GM21528 (cell line): ENCODE measurements around the gene ROBO2.

Source experiments
- ATAC-seq: cut with Tn5 transposase; IDR thresholded peaks from one replicate; pipeline ENCODE4 v1.9.1; 2021; ENCODE audit warnings: mild to moderate bottlenecking, moderate library complexity; ENCODE audit not compliant: unreplicated experiment, low FRiP score

Gene ROBO2

GRCh38 chr3:77462951-77463350 lies 423.1 kb downstream of the ROBO2 start:
- no peak for ATAC-seq

GRCh38 chr3:77464111-77464688 lies 424.3 kb downstream of the ROBO2 start:
- ATAC-seq = no peak

GRCh38 chr3:77466562-77467115 lies 426.7 kb downstream of the ROBO2 start:
- no peak for ATAC-seq

- no peak for ATAC-seq
Observed at GRCh38 chr3:77467702-77468625, 428.1 kb downstream of the ROBO2 start.

GRCh38 chr3:77468626-77469020 lies 428.7 kb downstream of the ROBO2 start:
- no peak for ATAC-seq

GRCh38 chr3:77475507-77475906 lies 435.6 kb downstream of the ROBO2 start:
- ATAC-seq = no peak

GRCh38 chr3:77479021-77479420 lies 439.1 kb downstream of the ROBO2 start:
- ATAC-seq = no peak

GRCh38 chr3:77489216-77489615 lies 449.3 kb downstream of the ROBO2 start:
- ATAC-seq = no peak

GRCh38 chr3:77491961-77492360 lies 452.1 kb downstream of the ROBO2 start:
- no peak for ATAC-seq

- no peak for ATAC-seq
Observed at GRCh38 chr3:77500721-77501120, 460.8 kb downstream of the ROBO2 start.

- no peak for ATAC-seq
Observed at GRCh38 chr3:77506384-77506783, 466.5 kb downstream of the ROBO2 start.

- no peak for ATAC-seq
Observed at GRCh38 chr3:77513542-77513941, 473.6 kb downstream of the ROBO2 start.

- no peak for ATAC-seq
Observed at GRCh38 chr3:77514766-77515165, 474.9 kb downstream of the ROBO2 start.

GRCh38 chr3:77524463-77524862 lies 484.6 kb downstream of the ROBO2 start:
- ATAC-seq = no peak

GRCh38 chr3:77524946-77525682 lies 485.2 kb downstream of the ROBO2 start:
- no peak for ATAC-seq

- no peak for ATAC-seq
Observed at GRCh38 chr3:77526573-77527113, 486.7 kb downstream of the ROBO2 start.

- no peak for ATAC-seq
Observed at GRCh38 chr3:77529522-77529921, 489.6 kb downstream of the ROBO2 start.

- no peak for ATAC-seq
Observed at GRCh38 chr3:77530870-77531269, 491.0 kb downstream of the ROBO2 start.

GRCh38 chr3:77535116-77535515 lies 495.2 kb downstream of the ROBO2 start:
- ATAC-seq = no peak

GRCh38 chr3:77536038-77536775 lies 496.3 kb downstream of the ROBO2 start:
- no peak for ATAC-seq
